Stimulated activated CD4-positive, alpha-beta T cell treated with anti-CD3 and anti-CD28 coated beads, Interleukin-12 subunit alpha, Interleukin-12 subunit beta, amount 100 ng/mL, for 48 hours (primary cell): ENCODE measurements around the gene TLCD1.
A peak's percentile ranks its signal among the peaks of the same experiment; 100 is the strongest.
"Not testable (repeated sequence)": the region's sequence is repeated elsewhere in the genome, so short reads cannot be mapped to it uniquely, and the experiment has no call there.

Experiments
- DNase-seq, 3 donors: peaks; one replicate each; pipeline ENCODE4 v3.0.0-alpha.2; 2020; ENCODE audit warnings: low read depth in 2 of 3, low spot score in 1 of 3

Gene TLCD1

DNA sequence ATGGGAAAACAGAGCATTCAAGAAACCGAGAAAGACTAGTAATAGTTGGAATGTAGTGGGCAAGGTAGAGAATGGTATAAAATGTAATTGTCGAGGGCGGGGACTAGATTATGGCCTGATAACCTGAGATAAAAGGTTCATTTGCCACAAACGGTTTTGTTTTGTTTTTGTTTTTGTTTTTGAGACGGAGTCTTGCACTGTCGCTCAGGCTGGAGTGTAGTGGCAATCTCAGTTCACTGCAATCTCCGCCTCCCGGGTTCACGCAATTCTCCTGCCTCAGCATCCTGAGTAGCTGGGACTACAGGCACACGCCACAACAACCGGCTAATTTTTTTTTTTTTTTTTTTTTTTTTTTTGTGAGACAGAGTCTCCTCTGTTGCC is 3.9 kb upstream of the TLCD1 start:
- no peak for DNase-seq

DNA sequence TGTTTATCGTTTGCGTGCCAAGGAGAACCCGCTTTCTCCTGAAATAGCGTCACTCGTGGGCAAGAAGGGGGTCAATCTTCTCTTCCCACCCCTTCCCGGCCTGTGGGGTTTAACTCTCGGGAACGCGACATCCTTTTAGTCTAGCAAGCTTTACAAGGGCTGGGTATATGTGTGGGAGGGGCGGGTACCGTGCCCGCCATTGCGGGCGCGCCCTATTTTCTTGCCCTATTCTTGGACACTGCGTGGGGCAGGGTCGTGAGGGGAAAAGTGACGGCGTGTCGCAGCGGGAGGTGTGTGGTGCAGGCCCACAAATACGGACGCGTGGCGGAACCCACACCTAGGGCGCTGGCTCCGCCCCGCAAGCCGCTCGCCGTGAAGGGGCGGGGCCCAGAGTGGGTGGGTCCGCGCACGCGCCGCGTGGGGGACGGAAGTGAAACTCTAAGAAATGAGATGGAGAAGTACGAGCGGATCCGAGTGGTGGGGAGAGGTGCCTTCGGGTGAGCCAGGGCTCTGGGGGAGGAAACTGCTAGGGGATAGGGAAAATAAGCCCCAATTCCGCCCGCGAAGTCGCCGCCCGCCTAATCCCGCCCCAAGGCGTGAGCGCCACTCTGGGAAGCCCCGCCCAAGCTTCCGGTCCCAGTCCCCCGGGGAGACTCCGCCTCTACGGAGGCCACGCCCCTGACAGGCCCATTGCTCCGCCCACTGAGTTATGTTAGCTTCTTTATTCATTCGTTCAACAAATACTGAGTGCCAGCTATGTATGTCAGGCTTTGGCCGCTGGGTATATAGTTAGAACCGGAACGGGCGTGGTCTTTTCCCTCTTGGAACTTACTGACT is 2.5 kb upstream of the TLCD1 start, which contains the start of gene NEK8:
Gene NEK8 (plus strand): TSS at position 425 of the 837 bp plus-strand sequence. CDS start 26 bp downstream, at position 451.
- peak; percentile 97 to 99 (median 97) for DNase-seq

DNA sequence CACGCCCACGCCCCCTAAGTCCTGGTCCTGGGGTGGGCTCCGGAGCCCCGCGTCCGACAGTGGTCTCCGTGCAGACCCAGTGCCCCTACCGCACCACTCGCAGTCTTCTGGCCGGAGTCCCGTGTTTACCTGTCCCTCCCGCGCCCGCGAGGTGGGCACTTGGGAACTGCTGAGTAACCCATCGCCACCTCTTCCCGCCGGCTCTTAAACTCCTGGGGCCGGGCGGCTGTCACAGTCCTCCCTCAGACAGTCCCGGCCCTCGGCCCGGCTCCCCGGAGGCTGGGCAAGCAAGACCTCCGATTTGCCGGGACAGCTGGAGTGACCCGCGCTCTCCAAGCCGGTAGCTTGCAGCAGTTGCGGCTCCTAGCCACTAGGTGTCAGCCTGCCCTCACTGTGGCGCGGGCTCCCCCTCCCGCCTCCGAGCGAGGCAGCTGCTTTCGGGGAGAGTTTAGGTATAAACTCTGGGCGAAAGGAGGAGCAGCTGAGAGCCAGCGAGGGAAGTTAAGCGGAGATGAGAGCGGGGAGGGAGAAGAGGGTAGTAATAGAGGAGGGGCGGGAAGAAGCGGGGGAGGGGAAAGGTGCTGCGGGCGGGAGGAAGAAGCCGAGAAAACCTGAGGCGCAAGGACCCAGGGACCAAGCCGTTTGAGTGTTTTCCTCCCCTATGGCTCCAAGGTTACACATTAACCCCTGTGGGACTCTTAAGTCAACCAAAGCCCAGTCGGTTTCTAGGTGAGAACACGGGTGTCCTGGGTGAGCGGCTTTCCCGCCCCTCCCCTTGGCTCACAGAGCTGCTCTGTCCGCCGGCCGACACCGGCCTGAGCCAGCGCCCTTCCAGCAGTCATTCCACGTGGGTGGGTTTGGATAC is 826 bp upstream of the TLCD1 start:
- DNase-seq = peak; percentile 89 to 98 (median 90)

- DNase-seq = peak in 2 of 3 donors; percentile 43 to 69
Measured at GRCh38 chr17:28725660-28726225, 290 bp downstream of the TLCD1 start.

DNA sequence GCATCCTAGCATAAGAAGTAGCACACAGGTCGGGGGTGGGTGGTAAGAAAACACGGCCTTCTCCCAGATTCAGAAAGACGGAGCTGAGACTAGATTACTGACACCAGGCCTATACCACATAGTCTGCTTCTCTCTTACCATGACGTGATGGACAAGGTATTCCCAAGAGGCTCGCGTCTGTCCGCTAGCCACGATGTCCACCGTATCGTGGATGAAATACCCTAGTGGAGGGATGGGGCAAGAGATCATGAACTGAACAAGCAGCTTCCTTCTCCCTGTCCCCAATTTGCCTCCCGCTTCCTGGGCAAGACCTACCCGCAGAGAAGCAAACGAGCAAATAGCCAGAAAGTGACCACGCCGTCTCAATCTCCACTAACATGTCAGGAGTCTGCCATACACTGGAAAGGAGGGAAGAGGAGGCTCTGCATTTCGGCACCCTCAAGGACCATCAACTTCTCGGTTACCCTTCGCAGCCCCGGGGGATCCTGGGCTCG is 820 bp downstream of the TLCD1 start:
- peak in 2 of 3 donors; percentile 31 to 37 for DNase-seq

DNA sequence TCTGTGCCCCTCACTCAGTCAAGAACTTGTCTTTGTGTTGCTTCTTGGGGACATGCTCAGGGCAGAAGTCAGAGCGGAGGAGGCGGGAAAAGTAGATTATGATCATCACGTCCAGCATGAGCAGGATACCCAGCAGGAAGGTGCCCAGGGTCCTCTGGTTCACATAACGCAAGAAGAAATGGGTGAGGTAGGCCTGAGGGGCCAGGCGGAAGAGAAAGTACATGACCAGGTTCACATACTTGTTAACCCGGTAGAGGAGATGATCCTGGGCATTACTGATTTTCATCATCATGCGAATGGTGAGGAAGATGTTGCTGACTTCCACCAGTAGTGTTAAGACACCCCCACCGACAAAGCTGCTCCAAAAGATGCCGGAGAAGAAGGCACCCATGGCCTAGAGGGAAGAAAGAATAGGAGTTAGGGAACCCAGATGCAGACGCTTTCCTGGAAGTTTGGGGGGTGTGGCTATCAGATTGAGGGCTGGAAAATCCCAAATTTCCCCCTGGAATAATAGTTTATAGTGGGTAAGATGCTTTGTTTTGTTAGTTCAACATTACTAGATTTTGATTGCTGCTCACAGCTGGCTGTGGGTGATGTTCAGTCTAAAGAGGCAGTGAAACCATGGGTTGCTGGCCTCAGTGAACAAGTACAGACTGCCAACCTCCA is 1.4 kb downstream of the TLCD1 start:
- no peak for DNase-seq

DNA sequence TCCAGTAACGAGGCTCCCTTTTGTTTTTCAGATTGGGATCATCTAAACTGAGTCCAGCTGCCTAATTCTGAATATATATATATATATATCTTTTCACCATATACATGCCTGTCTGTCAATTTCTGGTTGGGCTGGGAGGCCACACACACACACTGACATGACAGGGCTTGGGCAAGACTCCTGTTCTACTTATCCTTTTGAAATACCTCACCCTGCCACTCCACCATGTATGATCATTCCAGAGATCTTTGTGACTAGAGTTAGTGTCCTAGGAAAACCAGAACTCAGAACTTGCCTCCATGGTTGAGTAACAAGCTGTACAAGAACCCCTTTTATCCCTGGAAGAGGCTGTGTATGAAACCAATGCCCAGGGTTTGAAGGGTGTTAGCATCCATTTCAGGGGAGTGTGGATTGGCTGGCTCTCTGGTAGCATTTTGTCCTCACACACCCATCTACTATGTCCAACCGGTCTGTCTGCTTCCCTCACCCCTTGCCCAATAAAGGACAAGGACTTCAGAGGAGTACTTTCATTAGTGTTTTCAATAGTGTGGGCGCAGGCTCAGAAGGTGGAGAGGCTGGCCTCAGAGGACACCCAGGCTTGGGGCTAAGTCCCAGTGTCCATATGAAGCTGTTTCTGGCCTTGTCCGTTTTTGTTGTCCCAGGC is 2.1 kb downstream of the TLCD1 start:
- DNase-seq = not testable (repeated sequence)

DNA sequence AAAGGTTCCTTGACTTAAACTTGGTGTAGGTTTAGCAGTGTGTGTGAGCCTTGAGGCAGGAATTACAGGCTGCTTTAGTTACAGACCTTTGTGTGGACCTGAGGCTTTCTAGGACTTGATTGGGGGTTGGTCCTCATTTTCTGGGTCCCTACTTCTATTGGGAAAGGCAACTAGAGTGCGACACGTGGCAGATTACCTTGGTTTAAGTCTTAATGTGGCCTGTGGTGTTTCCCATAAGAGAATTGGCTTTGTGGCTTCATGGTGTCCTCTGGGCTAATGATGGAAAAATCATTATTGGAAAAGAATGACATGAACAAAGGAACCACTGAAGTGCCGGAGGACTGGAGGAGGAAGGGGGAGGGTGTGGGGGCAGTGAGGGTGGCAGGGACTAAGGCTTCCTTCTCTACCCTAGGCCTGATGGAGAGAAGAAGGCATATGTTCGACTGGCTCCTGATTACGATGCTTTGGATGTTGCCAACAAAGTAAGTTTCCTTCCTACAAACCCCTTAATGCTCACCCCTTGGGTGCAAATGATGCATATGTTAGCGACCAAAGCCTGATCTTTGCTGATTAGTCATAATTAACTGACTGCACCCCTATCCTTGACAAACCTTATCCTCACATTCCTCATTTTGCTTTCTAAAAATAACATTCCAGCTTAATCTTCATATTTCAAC is 2.7 kb downstream of the TLCD1 start:
- no peak for DNase-seq

- DNase-seq = no peak
Measured at GRCh38 chr17:28722417-28723158, 3.4 kb downstream of the TLCD1 start.

DNA sequence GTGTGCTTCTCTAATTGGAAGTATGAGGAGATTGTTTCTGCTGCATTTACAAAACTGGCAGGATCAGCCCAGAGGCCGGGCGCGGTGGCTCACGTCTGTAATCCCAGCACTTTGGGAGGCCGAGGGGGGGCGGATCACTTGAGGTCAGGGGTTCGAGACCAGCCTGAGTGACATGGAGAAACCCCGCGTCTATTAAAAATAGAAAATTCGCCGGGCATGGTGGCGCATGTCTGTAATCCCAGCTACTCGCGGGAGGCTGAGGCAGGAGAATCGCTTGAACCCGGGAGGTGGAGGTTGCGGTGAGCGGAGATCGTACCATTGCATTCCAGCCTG is 5.1 kb downstream of the TLCD1 start:
- DNase-seq = not testable (repeated sequence)

DNA sequence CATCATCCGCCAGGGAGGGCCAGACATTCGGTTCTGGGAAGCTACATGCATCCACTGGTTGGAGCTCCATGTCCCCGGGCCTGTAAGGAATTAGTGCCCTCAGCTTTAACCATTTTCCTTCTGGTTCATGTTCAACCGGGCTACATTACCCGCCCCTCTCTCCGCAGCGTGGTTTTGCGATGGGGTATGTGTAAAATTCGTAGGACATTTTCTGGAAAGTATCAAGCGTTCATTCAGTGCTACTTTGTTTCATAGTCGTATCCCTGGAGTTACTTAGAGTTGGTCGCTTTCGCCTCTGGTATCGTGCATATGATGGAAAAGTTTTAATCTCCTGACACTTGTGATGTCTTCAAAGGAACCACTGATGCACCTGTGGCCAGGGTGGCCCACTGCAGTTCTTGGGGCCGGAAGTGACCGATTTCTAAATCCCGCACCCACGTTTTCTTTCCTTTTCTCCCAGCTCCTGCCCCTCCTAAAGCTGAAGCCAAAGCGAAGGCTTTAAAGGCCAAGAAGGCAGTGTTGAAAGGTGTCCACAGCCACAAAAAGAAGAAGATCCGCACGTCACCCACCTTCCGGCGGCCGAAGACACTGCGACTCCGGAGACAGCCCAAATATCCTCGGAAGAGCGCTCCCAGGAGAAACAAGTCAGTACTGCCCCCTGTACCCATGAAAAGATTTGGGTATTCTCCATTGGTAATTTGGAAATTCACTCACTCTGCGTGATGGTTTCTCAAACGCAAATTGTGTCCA is 5.6 kb downstream of the TLCD1 start:
- DNase-seq = peak in 1 of 3 donors; percentile 37

GRCh38 chr17:28719021-28719433 is 7.0 kb downstream of the TLCD1 start:
- DNase-seq = no peak

DNA sequence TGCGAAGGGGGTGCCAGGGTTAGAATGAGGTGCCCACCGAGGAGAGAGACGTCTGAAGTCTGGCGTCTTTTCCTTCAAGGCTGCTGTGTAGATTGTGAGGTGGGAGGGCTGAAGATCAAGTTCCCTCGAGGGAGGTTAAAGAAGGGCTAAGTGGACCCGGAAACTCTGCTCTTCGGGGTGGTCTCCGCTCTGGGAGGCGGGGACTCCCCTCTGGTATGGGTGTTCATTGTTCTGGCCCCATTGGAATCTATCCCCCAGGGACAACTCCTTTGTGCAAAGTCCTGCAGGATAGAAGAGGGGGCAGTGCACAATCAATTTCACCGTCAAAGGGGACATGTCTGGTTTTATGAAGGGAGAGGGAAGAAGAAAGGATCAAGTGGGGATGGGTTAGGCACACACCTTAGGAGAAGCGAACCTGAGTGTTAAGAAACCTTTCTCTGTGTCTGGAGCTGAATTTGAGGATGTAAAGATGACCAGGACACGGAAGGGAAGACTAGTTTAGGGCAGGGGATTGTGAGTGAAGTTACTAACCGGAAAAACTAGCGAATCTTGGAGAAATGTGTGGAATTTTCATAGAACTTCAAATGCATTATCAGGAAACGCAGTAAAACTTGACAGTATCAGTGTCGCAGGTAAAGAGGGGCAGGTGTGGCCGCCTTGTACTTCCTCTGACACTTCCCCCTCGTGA is 7.6 kb downstream of the TLCD1 start:
- no peak for DNase-seq

- no peak for DNase-seq
Measured at GRCh38 chr17:28717578-28718332, 8.3 kb downstream of the TLCD1 start, which contains the start of gene RAB34. RAB34 (minus strand) TSS chr17:28717868; CDS start chr17:28717266, 602 bp downstream.

- no peak for DNase-seq
Measured at GRCh38 chr17:28716740-28717577, 9.1 kb downstream of the TLCD1 start.

GRCh38 chr17:28715217-28715616 is 10.8 kb downstream of the TLCD1 start:
- no peak for DNase-seq
